RWPE2 (cell line): ENCODE data around the gene PLAC8.
"Not testable (repeated sequence)": the region's sequence is repeated elsewhere in the genome, so short reads cannot be mapped to it uniquely, and the experiment has no call there.

Experiments
- ATAC-seq: fragments of 200-7000 bp; cut with Tn5 transposase; 3 replicates; pipeline ENCODE4 v1.9.1; 2021; ENCODE audit warnings: low read depth
- DNase-seq: peaks from one replicate; pipeline ENCODE4 v3.0.0-alpha.2; 2020; ENCODE audit warnings: low spot score
- H3K27ac ChIP-seq: fragments of 450-650 bp; 2 replicates; pipeline ENCODE4 v1.5.1; 2017; ENCODE audit warnings: mild to moderate bottlenecking; ENCODE audit not compliant: poor library complexity, severe bottlenecking
- H3K27me3 ChIP-seq: fragments of 250-450 bp; sonication (Bioruptor Pico); 2 replicates; pipeline ENCODE4 v1.5.1; 2021; ENCODE audit warnings: mild to moderate bottlenecking, moderate library complexity; ENCODE audit not compliant: insufficient read depth, poor library complexity, severe bottlenecking
- H3K36me3 ChIP-seq: fragments of 250-450 bp; sonication (Bioruptor Pico); 2 replicates; pipeline ENCODE4 v1.5.1; 2020; ENCODE audit warnings: low read depth, mild to moderate bottlenecking, moderate library complexity
- H3K4me1 ChIP-seq: fragments of 250-450 bp; sonication (Bioruptor Pico); 2 replicates; pipeline ENCODE4 v1.5.1; 2021; ENCODE audit warnings: mild to moderate bottlenecking, moderate library complexity; ENCODE audit not compliant: insufficient read depth, poor library complexity, severe bottlenecking
- H3K4me3 ChIP-seq: fragments of 250-450 bp; sonication (Bioruptor Pico); 2 replicates; pipeline ENCODE4 v1.5.1; 2021; ENCODE audit warnings: mild to moderate bottlenecking, moderate library complexity; ENCODE audit not compliant: severe bottlenecking
- H3K9me3 ChIP-seq: fragments of 250-450 bp; sonication (Bioruptor Pico); 2 replicates; pipeline ENCODE4 v1.5.1; 2021; ENCODE audit warnings: mild to moderate bottlenecking, moderate library complexity; ENCODE audit not compliant: severe bottlenecking
- CTCF ChIP-seq: fragments of 450-650 bp; IDR thresholded peaks from one replicate; pipeline ENCODE4 v1.5.1; 2017; ENCODE audit warnings: mild to moderate bottlenecking, moderate library complexity; ENCODE audit not compliant: poor library complexity, severe bottlenecking

Gene PLAC8

DNA sequence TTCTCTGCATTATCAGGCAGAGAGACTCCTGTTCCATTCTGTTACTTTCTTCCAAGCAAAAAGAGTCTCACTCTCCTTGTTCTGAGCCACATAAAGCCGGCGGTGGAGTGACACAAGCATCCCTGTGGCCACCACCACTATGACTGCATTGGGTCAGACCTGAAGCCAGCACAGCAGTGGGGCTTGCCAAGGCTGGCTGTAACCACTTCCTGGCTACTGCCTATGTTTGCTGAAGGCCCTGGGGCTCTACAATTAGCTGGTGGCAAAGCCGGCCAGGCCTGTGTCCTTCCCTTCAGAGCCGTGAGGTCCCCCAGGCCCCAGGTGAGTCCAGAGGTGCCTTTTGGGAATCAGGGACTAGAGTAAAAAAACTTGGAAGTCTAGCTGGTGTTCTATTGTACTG is 31.8 kb downstream of the PLAC8 start:
- no peak for DNase-seq
- H3K36me3 ChIP-seq: no peaks in the 10 kb centered on the region
- ATAC-seq: no peak

DNA sequence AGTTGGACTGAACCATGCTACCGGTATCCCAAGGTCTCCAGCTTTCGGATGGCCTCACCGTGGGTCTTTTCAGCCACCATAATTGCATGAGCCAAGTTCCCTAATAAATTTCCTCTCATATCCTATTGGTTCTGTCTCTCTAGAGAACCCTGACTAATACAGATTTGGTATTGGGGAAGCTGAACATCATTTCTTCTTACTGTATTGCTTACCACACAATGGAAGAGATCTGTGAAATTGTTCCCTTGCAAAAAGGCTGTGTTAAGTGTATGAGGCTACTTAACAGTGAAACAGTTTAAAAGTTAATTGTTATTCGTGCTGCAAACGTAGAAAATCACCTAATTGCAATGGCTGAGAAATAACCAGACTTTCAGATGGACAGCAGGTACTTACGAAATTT is 34.0 kb downstream of the PLAC8 start:
- ATAC-seq (no peak), DNase-seq (no peak)
- TF ChIP-seq CTCF: no peak
- H3K36me3 ChIP-seq: peaks cover 8% of the 10 kb centered on the region
- H3K4me3 ChIP-seq: no peak overlapping the region
- H3K4me1 ChIP-seq: peaks cover 3% of the 10 kb centered on the region
- no peaks in the 10 kb centered on the region for H3K27me3 ChIP-seq
- H3K27ac ChIP-seq: no peak overlapping the region
- no peaks in the 10 kb centered on the region for H3K9me3 ChIP-seq

More for the DNA sequence above, 31.8 kb downstream of the PLAC8 start:
- Histone ChIP-seq H3K27me3 (no peaks in the 10 kb centered on the region), H3K27ac (no peak overlapping the region), H3K9me3 (no peaks in the 10 kb centered on the region), H3K4me3 (no peak overlapping the region), H3K4me1 (no peaks in the 10 kb centered on the region)
- no peak for TF ChIP-seq CTCF

DNA sequence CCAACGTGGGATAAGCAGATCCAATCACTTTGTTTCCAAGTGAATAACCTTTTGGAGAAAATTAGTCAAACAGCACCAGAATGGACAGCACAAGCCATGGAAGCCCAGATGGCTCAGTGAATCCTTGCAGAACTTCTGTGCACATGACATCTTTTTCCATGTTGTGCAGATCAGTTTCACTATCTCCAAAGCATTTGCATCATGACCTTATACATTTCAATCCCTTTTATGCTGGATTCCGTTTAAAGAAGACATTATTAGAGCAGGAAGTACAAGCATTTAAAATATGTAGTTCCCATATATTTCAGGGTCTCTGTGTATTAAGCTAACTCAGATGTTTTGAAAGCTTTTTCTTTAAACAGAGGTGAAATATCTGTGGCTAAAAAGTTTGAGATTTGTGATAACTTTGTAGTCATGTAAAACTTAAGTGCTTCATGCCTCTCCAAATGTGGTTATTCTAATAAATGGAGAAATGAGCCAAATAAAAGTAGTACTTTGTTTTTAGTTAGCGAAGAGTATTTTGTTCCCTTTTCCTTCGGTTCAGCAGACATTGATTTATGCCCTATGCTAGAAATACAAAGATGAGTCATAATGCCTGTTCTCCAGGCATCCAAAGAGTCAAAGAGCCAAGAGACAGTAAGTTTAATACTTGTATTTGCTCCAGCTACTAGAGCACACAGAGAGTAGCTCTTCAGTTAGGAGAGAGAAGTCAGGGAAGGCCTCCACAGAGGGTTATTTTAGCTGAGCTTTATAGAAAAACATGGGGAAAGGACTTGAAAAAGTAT is 39.0 kb downstream of the PLAC8 start:
- H3K4me1 ChIP-seq: peaks cover 12% of the 10 kb centered on the region
- no peak for TF ChIP-seq CTCF
- DNase-seq: no peak
- H3K36me3 ChIP-seq: peaks cover 36% of the 10 kb centered on the region
- ATAC-seq: no peak
- H3K27me3 ChIP-seq: no peaks in the 10 kb centered on the region
- no peaks in the 10 kb centered on the region for H3K9me3 ChIP-seq
- H3K27ac ChIP-seq: no peak overlapping the region
- H3K4me3 ChIP-seq: no peak overlapping the region

DNA sequence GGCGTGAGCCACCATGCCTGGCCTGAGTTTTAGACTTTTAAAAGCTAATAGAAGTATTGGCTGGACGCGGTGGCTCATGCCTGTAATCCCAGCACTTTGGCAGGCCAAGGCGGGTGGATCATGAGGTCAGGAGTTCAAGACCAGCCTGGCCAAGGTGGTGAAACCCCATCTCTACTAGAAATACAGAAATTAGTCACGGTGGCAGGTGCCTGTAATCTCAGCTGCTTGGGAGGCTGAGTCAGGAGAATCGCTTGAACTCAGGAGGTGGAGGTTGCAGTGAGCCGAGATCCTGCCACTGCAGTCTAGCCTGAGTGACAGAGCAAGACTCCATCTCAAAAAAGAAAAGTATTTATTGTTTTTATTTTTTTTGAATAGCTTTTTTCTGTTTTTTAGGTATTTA is 39.7 kb downstream of the PLAC8 start:
- peaks cover 36% of the 10 kb centered on the region for H3K36me3 ChIP-seq
- H3K27ac ChIP-seq, ATAC-seq: not testable (repeated sequence)

GRCh38 chr4:83074086-83074704 is 40.3 kb downstream of the PLAC8 start:
- Histone ChIP-seq H3K27ac (no peak overlapping the region), H3K4me3 (no peak overlapping the region), H3K36me3 (peaks cover 39% of the 10 kb centered on the region), H3K4me1 (peaks cover 14% of the 10 kb centered on the region), H3K9me3 (no peaks in the 10 kb centered on the region), H3K27me3 (no peaks in the 10 kb centered on the region)
- DNase-seq (no peak), ATAC-seq (peak; percentile 55; the same call in 1 of the 3 replicates)
- peak; percentile 84 for TF ChIP-seq CTCF

More for the DNA sequence above, 39.7 kb downstream of the PLAC8 start:
- H3K4me1 ChIP-seq: peaks cover 14% of the 10 kb centered on the region
- H3K27me3 ChIP-seq, H3K4me3 ChIP-seq, H3K9me3 ChIP-seq, DNase-seq: not testable (repeated sequence)
